HG02973 (cell line): ENCODE data around the gene HOXC11.
A peak's percentile ranks its signal among the peaks of the same experiment; 100 is the strongest.

Experiments used
- ATAC-seq: cut with Tn5 transposase; IDR thresholded peaks from one replicate; pipeline ENCODE4 v1.9.1; 2021; ENCODE audit warnings: moderate library complexity; ENCODE audit not compliant: unreplicated experiment

The HOXC11 gene

GRCh38 chr12:54006559-54007220, 33.8 kb downstream of the HOXC11 start:
- ATAC-seq = no peak

- no peak for ATAC-seq
Measured at GRCh38 chr12:54007538-54008259, 34.8 kb downstream of the HOXC11 start.

GRCh38 chr12:54008260-54008552, 35.3 kb downstream of the HOXC11 start:
- no peak for ATAC-seq

GRCh38 chr12:54009171-54010052, 36.5 kb downstream of the HOXC11 start:
- no peak for ATAC-seq

GRCh38 chr12:54010053-54010971, 37.4 kb downstream of the HOXC11 start:
- no peak for ATAC-seq

- ATAC-seq = no peak
Measured at GRCh38 chr12:54010972-54011664, 38.2 kb downstream of the HOXC11 start.

GRCh38 chr12:54011665-54012532, 39.0 kb downstream of the HOXC11 start:
- no peak for ATAC-seq

GRCh38 chr12:54012631-54013409, 39.9 kb downstream of the HOXC11 start:
- no peak for ATAC-seq

- ATAC-seq = no peak
Measured at GRCh38 chr12:54014377-54015017, 41.6 kb downstream of the HOXC11 start.

- ATAC-seq = no peak
Measured at GRCh38 chr12:54015018-54015931, 42.3 kb downstream of the HOXC11 start.

GRCh38 chr12:54016051-54016450, 43.1 kb downstream of the HOXC11 start:
- no peak for ATAC-seq

- ATAC-seq = no peak
Measured at GRCh38 chr12:54016478-54016964, 43.6 kb downstream of the HOXC11 start.

GRCh38 chr12:54017027-54017788, 44.3 kb downstream of the HOXC11 start:
- peak; percentile 34 for ATAC-seq

- peak; percentile 56 for ATAC-seq
Measured at GRCh38 chr12:54017878-54018467, 45.0 kb downstream of the HOXC11 start.

GRCh38 chr12:54018468-54018984, 45.6 kb downstream of the HOXC11 start:
- no peak for ATAC-seq
